Stomach smooth muscle (tissue), 2 donors: ENCODE data around the gene FXYD4.
"Not testable (repeated sequence)": the region's sequence is repeated elsewhere in the genome, so short reads cannot be mapped to it uniquely, and the experiment has no call there.

Experiments
- H3K27ac ChIP-seq: one replicate; pipeline ENCODE4 v1.7.0; 2013; ENCODE audit warnings: mild to moderate bottlenecking, low read length, inconsistent platforms
- H3K27me3 ChIP-seq, 2 donors: one replicate each; pipeline ENCODE4 v1.7.0; 2013; ENCODE audit warnings: low read length in 2 of 2; ENCODE audit not compliant: insufficient read depth in 2 of 2, control insufficient read depth in 1 of 2
- H3K36me3 ChIP-seq, 2 donors: one replicate each; pipeline ENCODE4 v1.7.0; 2013; ENCODE audit warnings: low read length in 2 of 2; ENCODE audit not compliant: control insufficient read depth in 2 of 2, insufficient read depth in 2 of 2
- H3K4me1 ChIP-seq: one replicate; pipeline ENCODE4 v1.7.0; 2013; ENCODE audit warnings: low read length; ENCODE audit not compliant: control insufficient read depth, insufficient read depth
- H3K4me3 ChIP-seq, 2 donors: one replicate each; pipeline ENCODE4 v1.7.0; 2013; ENCODE audit warnings: low read length in 2 of 2
- H3K9ac ChIP-seq, 2 donors: one replicate each; pipeline ENCODE4 v1.7.0; 2013; ENCODE audit warnings: low read length in 2 of 2, mild to moderate bottlenecking in 1 of 2
- H3K9me3 ChIP-seq, 2 donors: one replicate each; pipeline ENCODE4 v1.7.0; 2013; ENCODE audit warnings: low read length in 2 of 2; ENCODE audit not compliant: control insufficient read depth in 2 of 2
- donor health status: healthy.
- donor health status: Pancreatic carcinoma.

FXYD4 gene

GRCh38 chr10:43371418-43371817 lies at the start of gene FXYD4:
Gene FXYD4 (plus strand): TSS chr10:43371636. CDS start chr10:43373747, 2,111 bp downstream.
- no peaks in the 10 kb centered on the region for H3K4me1 ChIP-seq
- H3K27ac ChIP-seq: no peak within 1 kb of the TSS
- no peaks in the 10 kb centered on the region for H3K9me3 ChIP-seq
- H3K4me3 ChIP-seq: no peak within 1 kb of the TSS
- H3K9ac ChIP-seq: no peak within 1 kb of the TSS
- no peaks in the 10 kb centered on the region for H3K36me3 ChIP-seq
- no peaks in the 10 kb centered on the region for H3K27me3 ChIP-seq

- Histone ChIP-seq H3K27ac (no peak overlapping the region), H3K4me1 (no peaks in the 10 kb centered on the region), H3K9me3 (no peaks in the 10 kb centered on the region), H3K4me3 (peak overlapping the region in 1 of 2 donors; percentile 63), H3K9ac (no peak overlapping the region), H3K36me3 (no peaks in the 10 kb centered on the region), H3K27me3 (peaks cover 0 to 4% of the 10 kb centered on the region in 2 donors)
These were observed 49.1 kb upstream of the FXYD4 start for GRCh38 chr10:43322331-43322730.

- no peak overlapping the region for H3K27ac ChIP-seq
- H3K9me3 ChIP-seq: no peaks in the 10 kb centered on the region
- H3K27me3 ChIP-seq: peaks cover 0 to 4% of the 10 kb centered on the region in 2 donors
- no peaks in the 10 kb centered on the region for H3K4me1 ChIP-seq
- H3K36me3 ChIP-seq: no peaks in the 10 kb centered on the region
- peak overlapping the region; percentile 2 to 21 for H3K9ac ChIP-seq
- peak overlapping the region; percentile 33 to 63 for H3K4me3 ChIP-seq
These were observed 48.7 kb upstream of the FXYD4 start for GRCh38 chr10:43322769-43323168.

GRCh38 chr10:43323245-43323644 lies 48.2 kb upstream of the FXYD4 start:
- Histone ChIP-seq H3K4me3 (peak overlapping the region; percentile 33 to 63), H3K27me3 (peaks cover 0 to 4% of the 10 kb centered on the region in 2 donors), H3K27ac (no peak overlapping the region), H3K9ac (peak overlapping the region; percentile 2 to 21), H3K4me1 (no peaks in the 10 kb centered on the region), H3K9me3 (no peaks in the 10 kb centered on the region), H3K36me3 (no peaks in the 10 kb centered on the region)

- Histone ChIP-seq H3K27ac (no peak overlapping the region), H3K9me3 (no peaks in the 10 kb centered on the region), H3K36me3 (no peaks in the 10 kb centered on the region), H3K4me3 (no peak overlapping the region), H3K9ac (no peak overlapping the region), H3K4me1 (no peaks in the 10 kb centered on the region), H3K27me3 (peaks cover 0 to 2% of the 10 kb centered on the region in 2 donors)
These were observed 46.6 kb upstream of the FXYD4 start for GRCh38 chr10:43324876-43325275.

- Histone ChIP-seq H3K4me1 (no peaks in the 10 kb centered on the region), H3K27ac (no peak overlapping the region), H3K9me3 (no peaks in the 10 kb centered on the region), H3K36me3 (no peaks in the 10 kb centered on the region), H3K27me3 (peaks cover 0 to 2% of the 10 kb centered on the region in 2 donors), H3K9ac (no peak overlapping the region), H3K4me3 (no peak overlapping the region)
These were observed 44.3 kb upstream of the FXYD4 start for GRCh38 chr10:43327171-43327570.

- Histone ChIP-seq H3K27me3 (no peaks in the 10 kb centered on the region), H3K9me3 (no peaks in the 10 kb centered on the region), H3K4me3 (no peak overlapping the region), H3K36me3 (no peaks in the 10 kb centered on the region), H3K4me1 (no peaks in the 10 kb centered on the region), H3K9ac (no peak overlapping the region), H3K27ac (no peak overlapping the region)
These were observed 43.5 kb upstream of the FXYD4 start for GRCh38 chr10:43327986-43328385.

GRCh38 chr10:43328810-43329209 lies 42.6 kb upstream of the FXYD4 start:
- not testable (repeated sequence) for H3K27ac ChIP-seq, H3K4me1 ChIP-seq, H3K9me3 ChIP-seq, H3K27me3 ChIP-seq, H3K4me3 ChIP-seq, H3K36me3 ChIP-seq, H3K9ac ChIP-seq

GRCh38 chr10:43329246-43329885 lies 42.1 kb upstream of the FXYD4 start:
- not testable (repeated sequence) for H3K4me3 ChIP-seq, H3K9me3 ChIP-seq, H3K36me3 ChIP-seq, H3K27ac ChIP-seq, H3K4me1 ChIP-seq, H3K9ac ChIP-seq, H3K27me3 ChIP-seq

- H3K9ac ChIP-seq, H3K4me1 ChIP-seq, H3K27me3 ChIP-seq, H3K9me3 ChIP-seq, H3K36me3 ChIP-seq, H3K4me3 ChIP-seq, H3K27ac ChIP-seq: not testable (repeated sequence)
These were observed 41.2 kb upstream of the FXYD4 start for GRCh38 chr10:43330049-43330823.

GRCh38 chr10:43330824-43331127 lies 40.7 kb upstream of the FXYD4 start:
- H3K4me1 ChIP-seq, H3K9ac ChIP-seq, H3K27me3 ChIP-seq, H3K9me3 ChIP-seq, H3K27ac ChIP-seq, H3K36me3 ChIP-seq, H3K4me3 ChIP-seq: not testable (repeated sequence)
